ENCODE data around the gene MAGI2. TPM values are rescaled to one million over a fixed set of nuclear protein-coding genes. Genes with fewer than 3 reads are reported as not detected.

MAGI2 gene
- total and polyA plus RNA-seq, 2 donors (not counting 3 experiments of a cell fraction or from before 2014, with no cell fraction given) = 0.28 to 6.0 TPM

DNA sequence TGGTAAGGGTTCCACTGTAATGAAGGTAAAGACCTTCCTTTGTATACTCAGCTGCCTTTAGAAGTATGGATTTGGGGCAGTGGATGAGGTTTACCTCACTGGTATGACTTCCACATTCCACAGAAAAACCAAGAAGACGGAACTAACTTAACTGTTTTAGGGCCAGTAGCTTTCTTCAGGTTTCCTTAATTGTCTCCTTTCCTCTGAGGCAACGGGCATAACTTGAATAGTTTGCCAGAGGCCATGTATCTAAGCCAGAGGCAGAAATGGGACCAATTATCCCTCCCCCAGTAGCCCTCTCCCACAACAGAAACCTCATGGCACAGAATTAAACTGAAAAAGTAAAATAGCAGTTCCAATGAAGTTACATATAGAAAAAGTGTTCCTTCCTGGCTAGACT, 1373.2 kb downstream of the MAGI2 start:
- TF ChIP-seq, protein P1, sequence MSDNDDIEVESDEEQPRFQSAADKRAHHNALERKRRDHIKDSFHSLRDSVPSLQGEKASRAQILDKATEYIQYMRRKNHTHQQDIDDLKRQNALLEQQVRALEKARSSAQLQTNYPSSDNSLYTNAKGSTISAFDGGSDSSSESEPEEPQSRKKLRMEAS (IDR thresholded peaks at IDR 0.05; ENCODE audit: insufficient read depth, insufficient read length) = no peak
- TF ChIP-seq JUN (IDR thresholded peaks at IDR 0.05; ENCODE audit: borderline replicate concordance, insufficient read depth, insufficient read length, low read depth) = no peak
- no peak for TF ChIP-seq POLR2A (IDR thresholded peaks at IDR 0.05; ENCODE audit: low read depth, low read length)
- TF ChIP-seq MYC (IDR thresholded peaks at IDR 0.05; ENCODE audit: low read depth, low read length) = no peak
- TF ChIP-seq, protein P2, sequence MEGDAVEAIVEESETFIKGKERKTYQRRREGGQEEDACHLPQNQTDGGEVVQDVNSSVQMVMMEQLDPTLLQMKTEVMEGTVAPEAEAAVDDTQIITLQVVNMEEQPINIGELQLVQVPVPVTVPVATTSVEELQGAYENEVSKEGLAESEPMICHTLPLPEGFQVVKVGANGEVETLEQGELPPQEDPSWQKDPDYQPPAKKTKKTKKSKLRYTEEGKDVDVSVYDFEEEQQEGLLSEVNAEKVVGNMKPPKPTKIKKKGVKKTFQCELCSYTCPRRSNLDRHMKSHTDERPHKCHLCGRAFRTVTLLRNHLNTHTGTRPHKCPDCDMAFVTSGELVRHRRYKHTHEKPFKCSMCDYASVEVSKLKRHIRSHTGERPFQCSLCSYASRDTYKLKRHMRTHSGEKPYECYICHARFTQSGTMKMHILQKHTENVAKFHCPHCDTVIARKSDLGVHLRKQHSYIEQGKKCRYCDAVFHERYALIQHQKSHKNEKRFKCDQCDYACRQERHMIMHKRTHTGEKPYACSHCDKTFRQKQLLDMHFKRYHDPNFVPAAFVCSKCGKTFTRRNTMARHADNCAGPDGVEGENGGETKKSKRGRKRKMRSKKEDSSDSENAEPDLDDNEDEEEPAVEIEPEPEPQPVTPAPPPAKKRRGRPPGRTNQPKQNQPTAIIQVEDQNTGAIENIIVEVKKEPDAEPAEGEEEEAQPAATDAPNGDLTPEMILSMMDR (IDR thresholded peaks at IDR 0.05; ENCODE audit: extremely low read depth in 1 of 2, insufficient read depth in 1 of 2, low read depth in 1 of 2, low read length in 2 of 2) = no peak
- no peak for TF ChIP-seq POLR2AphosphoS5 (IDR thresholded peaks at IDR 0.05; ENCODE audit: insufficient read depth, low read depth, low read length)
- TF ChIP-seq FOS (IDR thresholded peaks at IDR 0.05; ENCODE audit: borderline replicate concordance, insufficient read depth, low read length) = no peak
- TF ChIP-seq GATA2 (IDR thresholded peaks at IDR 0.05; ENCODE audit: insufficient read depth, insufficient read length, low read depth, low read length) = no peak
- no peak for TF ChIP-seq EZH2 (IDR thresholded peaks at IDR 0.05; ENCODE audit: borderline replicate concordance, low read depth, low read length, severe bottlenecking)
- DNase-seq (ENCODE audit: low read depth, low spot score) (no peak), FAIRE-seq (no peak)
- no peaks in the 10 kb centered on the region for H3K9me1 ChIP-seq (replicated peaks; ENCODE audit: control insufficient read depth, extremely low read depth, insufficient read depth, low read length)
- H3K9me3 ChIP-seq (replicated peaks; ENCODE audit: control insufficient read depth, insufficient read depth, low read length) = no peaks in the 10 kb centered on the region
- H4K20me1 ChIP-seq (replicated peaks; ENCODE audit: control insufficient read depth, extremely low read depth, insufficient read depth, low read length) = no peaks in the 10 kb centered on the region
- no peaks in the 10 kb centered on the region for H3K4me1 ChIP-seq (ENCODE audit: control insufficient read depth, extremely low read depth, insufficient read depth, low read length)
- dilution Hi-C loops (cut with MboI; ENCODE audit: extremely low pct_ligation_motif_present, low sequenced_read_pairs) = no loop called here
- H3K79me2 ChIP-seq (ENCODE audit: control insufficient read depth, insufficient read depth, low read length) = no peaks in the 10 kb centered on the region
- BruUV-seq (replicated peaks) = no TSS peak
- H3K36me3 ChIP-seq (ENCODE audit: control insufficient read depth in 2 of 2, extremely low read depth in 1 of 2, insufficient read depth in 2 of 2, low read length in 2 of 2) = no peaks in the 10 kb centered on the region
- intact Hi-C loops (cut with micrococcal nuclease) = no loop called here
- no peak overlapping the region for H3K4me3 ChIP-seq (replicated peaks in 1 of 3; ENCODE audit: insufficient read depth in 1 of 3, low read depth in 1 of 3, low read length in 3 of 3)
- H3K4me2 ChIP-seq (ENCODE audit: insufficient read depth, low read length) = no peak overlapping the region
- peaks cover 4 to 5% of the 10 kb centered on the region in 2 experiments for H3K27me3 ChIP-seq (ENCODE audit: control insufficient read depth in 2 of 2, insufficient read depth in 2 of 2, low read length in 2 of 2)
- POLR2A ChIA-PET = no interaction called here
- H2AFZ ChIP-seq (ENCODE audit: low read depth, low read length) = no peak overlapping the region
- H3K9ac ChIP-seq (replicated peaks; ENCODE audit: extremely low read depth, insufficient read depth, low read length) = no peak overlapping the region
- CTCF ChIA-PET = interaction anchor here (1.4 kb wide), 1 partner anchor 60 kb away, joined by 3 read pairs; no protein-coding TSS in a partner anchor
- H3K27ac ChIP-seq (ENCODE audit: insufficient read depth, low read depth, low read length) = no peak overlapping the region
